Large intestine (tissue), 1 donor: Measurements from ENCODE around the gene OR10A5. TPM values are rescaled to one million over a fixed set of nuclear protein-coding genes. Genes with fewer than 3 reads are reported as not detected.

Source experiments
- polyA plus RNA-seq: library from polyadenylated mRNA; unstranded; fragments of 120-200 nt; gene quantifications from one replicate; pipeline ENCODE4 v1.2.1, GENCODE V29; 2013

OR10A5 gene
- polyA plus RNA-seq, 1 donor = not detected

Other genes starting within 250 kb of the OR10A5 start
- 28.5 TPM for gene RRP8, start 242.1 kb upstream of the OR10A5 start, polyA plus RNA-seq
- 133 TPM for gene ILK, start 241.9 kb upstream of the OR10A5 start, polyA plus RNA-seq
- gene TAF10, start 233.5 kb upstream of the OR10A5 start, polyA plus RNA-seq = 91.0 TPM
- gene TPP1, start 226.3 kb upstream of the OR10A5 start, polyA plus RNA-seq = 310 TPM
- 17.1 TPM for gene DCHS1, start 189.9 kb upstream of the OR10A5 start, polyA plus RNA-seq
- 58.3 TPM for gene MRPL17, start 162.3 kb upstream of the OR10A5 start, polyA plus RNA-seq
- 0.06 TPM for gene OR2AG2, start 73.7 kb upstream of the OR10A5 start, polyA plus RNA-seq
- 0.07 TPM for gene OR2AG1, start 62.7 kb upstream of the OR10A5 start, polyA plus RNA-seq
- 0.03 TPM for gene OR6A2, start 46.0 kb upstream of the OR10A5 start, polyA plus RNA-seq
- gene OR10A2, start 17.4 kb downstream of the OR10A5 start, polyA plus RNA-seq = 0.04 TPM
- not detected for gene OR10A4, start 30.9 kb downstream of the OR10A5 start, polyA plus RNA-seq
- gene OR2D2, start 46.8 kb downstream of the OR10A5 start, polyA plus RNA-seq = not detected
- not detected for gene OR2D3, start 75.3 kb downstream of the OR10A5 start, polyA plus RNA-seq
- 5.5 TPM for gene ZNF215, start 80.7 kb downstream of the OR10A5 start, polyA plus RNA-seq
- gene ZNF214, start 174.7 kb downstream of the OR10A5 start, polyA plus RNA-seq = 7.7 TPM
- gene NLRP14, start 174.8 kb downstream of the OR10A5 start, polyA plus RNA-seq = 0.82 TPM
- gene RBMXL2, start 243.3 kb downstream of the OR10A5 start, polyA plus RNA-seq = 0.45 TPM